Hypothalamus (tissue), 51 donors: ENCODE data around the gene HOXC4.
"Not testable (repeated sequence)": the region's sequence is repeated elsewhere in the genome, so short reads cannot be mapped to it uniquely, and the experiment has no call there.

Experiments used
- DNase-seq, 51 donors: peaks; one replicate each; lab custom pipeline; 2025; lab: John Stamatoyannopoulos, UW

Gene HOXC4

GRCh38 chr12:54039417-54040147 is 14.1 kb upstream of the HOXC4 start:
- DNase-seq = no peak

GRCh38 chr12:54040148-54040494 is 13.5 kb upstream of the HOXC4 start:
- no peak for DNase-seq

GRCh38 chr12:54040648-54041047 is 13.0 kb upstream of the HOXC4 start:
- no peak for DNase-seq

- DNase-seq = no peak
Measured at GRCh38 chr12:54041097-54041690, 12.4 kb upstream of the HOXC4 start.

GRCh38 chr12:54042033-54042432 is 11.6 kb upstream of the HOXC4 start:
- not testable (repeated sequence) for DNase-seq

GRCh38 chr12:54042970-54043853 is 10.4 kb upstream of the HOXC4 start:
- DNase-seq = no peak

GRCh38 chr12:54044425-54045103 is 9.1 kb upstream of the HOXC4 start:
- no peak for DNase-seq

GRCh38 chr12:54045401-54045800 is 8.2 kb upstream of the HOXC4 start:
- no peak for DNase-seq

- DNase-seq = no peak
Measured at GRCh38 chr12:54045868-54046521, 7.6 kb upstream of the HOXC4 start.

GRCh38 chr12:54046809-54047159 is 6.9 kb upstream of the HOXC4 start:
- DNase-seq = no peak

- no peak for DNase-seq
Measured at GRCh38 chr12:54047160-54047963, 6.3 kb upstream of the HOXC4 start.

- no peak for DNase-seq
Measured at GRCh38 chr12:54047964-54048303, 5.7 kb upstream of the HOXC4 start.

GRCh38 chr12:54048406-54049093 is 5.1 kb upstream of the HOXC4 start:
- DNase-seq = no peak

- no peak for DNase-seq
Measured at GRCh38 chr12:54049108-54049507, 4.5 kb upstream of the HOXC4 start.

- DNase-seq = no peak
Measured at GRCh38 chr12:54050482-54050810, 3.2 kb upstream of the HOXC4 start.

- no peak for DNase-seq
Measured at GRCh38 chr12:54051026-54051842, 2.4 kb upstream of the HOXC4 start.

- no peak for DNase-seq
Measured at GRCh38 chr12:54051874-54052437, 1.7 kb upstream of the HOXC4 start.

- DNase-seq = no peak
Measured at GRCh38 chr12:54052438-54053002, 1.1 kb upstream of the HOXC4 start.
